HL-60 (cell line): ENCODE data around the gene HACL1.

Experiments used
- CTCF ChIP-seq: IDR thresholded peaks from one replicate; pipeline ENCODE4 v1.5.1; 2011; ENCODE audit warnings: low read length, control low read depth, inconsistent platforms; ENCODE audit not compliant: insufficient read depth
- GABPA ChIP-seq: IDR thresholded peaks from 2 replicates; pipeline ENCODE4 v1.6.1; 2012; ENCODE audit warnings: low read depth
- POLR2AphosphoS5 ChIP-seq: IDR thresholded peaks from 2 replicates; pipeline ENCODE4 v1.6.1; 2012; ENCODE audit warnings: low read depth
- REST ChIP-seq: IDR thresholded peaks from 2 replicates; pipeline ENCODE4 v1.6.1; 2012; ENCODE audit warnings: low read depth; ENCODE audit not compliant: insufficient replicate concordance

GRCh38 chr3:15631426-15632211, 30.2 kb upstream of the HACL1 start:
- TF ChIP-seq GABPA: no peak
- TF ChIP-seq REST: no peak
- no peak for TF ChIP-seq CTCF
- TF ChIP-seq POLR2AphosphoS5: no peak
